ENCODE measurements around the gene C17orf75.
"Not testable (repeated sequence)": the region's sequence is repeated elsewhere in the genome, so short reads cannot be mapped to it uniquely, and the experiment has no call there.

The C17orf75 gene
- total RNA-seq = 5.9 to 16.2 reads per million in 2 donors

DNA sequence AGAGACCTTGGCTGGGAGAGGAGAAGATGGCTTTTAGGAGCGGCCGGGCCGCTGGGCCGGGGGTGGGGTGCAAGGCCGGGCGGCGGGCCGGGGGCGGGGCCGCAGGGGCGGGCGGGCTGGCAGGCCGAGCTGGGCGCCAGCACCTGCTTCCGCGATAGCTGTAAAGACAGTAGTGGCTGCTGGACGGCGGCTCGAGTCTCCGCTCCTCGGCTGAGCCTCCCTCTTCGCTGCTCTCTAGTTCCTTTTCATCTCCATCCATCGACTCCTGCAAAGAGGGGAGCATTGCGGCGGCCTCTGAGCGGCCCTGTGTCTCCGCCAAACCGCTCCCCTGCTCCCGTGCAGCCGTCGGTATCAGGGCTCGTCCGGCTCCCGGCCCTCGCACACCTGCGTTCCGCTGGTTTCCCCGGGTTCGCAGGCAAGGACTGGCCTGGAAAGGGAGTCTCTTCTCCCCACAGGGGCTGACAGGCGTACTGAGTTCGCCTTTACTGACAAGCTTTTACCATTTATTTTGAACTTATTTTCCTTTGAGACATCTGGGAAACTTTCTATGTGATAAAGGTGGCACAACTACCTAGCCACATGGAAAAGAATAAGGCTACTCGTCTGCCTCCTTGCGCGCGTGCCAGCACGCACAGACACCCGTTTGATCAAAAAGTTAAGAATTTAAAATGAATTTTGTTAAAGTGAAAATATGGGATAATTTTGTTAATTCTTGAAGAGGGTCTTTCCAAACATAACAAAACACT, at the start of gene C17orf75:
Gene C17orf75 (minus strand): TSS at position 317 of the 746 bp plus-strand sequence. CDS start 34 bp downstream, at position 283.
- peak; percentile 43 to 91 (median 63) for DNase-seq

- DNase-seq = no peak
These were observed 46.9 kb upstream of the C17orf75 start for GRCh38 chr17:32388613-32389459.

GRCh38 chr17:32388128-32388527, 46.2 kb upstream of the C17orf75 start:
- not testable (repeated sequence) for DNase-seq

- DNase-seq = no peak
These were observed 44.9 kb upstream of the C17orf75 start for GRCh38 chr17:32386844-32387243.

GRCh38 chr17:32385971-32386370, 44.0 kb upstream of the C17orf75 start:
- no peak for DNase-seq

DNA sequence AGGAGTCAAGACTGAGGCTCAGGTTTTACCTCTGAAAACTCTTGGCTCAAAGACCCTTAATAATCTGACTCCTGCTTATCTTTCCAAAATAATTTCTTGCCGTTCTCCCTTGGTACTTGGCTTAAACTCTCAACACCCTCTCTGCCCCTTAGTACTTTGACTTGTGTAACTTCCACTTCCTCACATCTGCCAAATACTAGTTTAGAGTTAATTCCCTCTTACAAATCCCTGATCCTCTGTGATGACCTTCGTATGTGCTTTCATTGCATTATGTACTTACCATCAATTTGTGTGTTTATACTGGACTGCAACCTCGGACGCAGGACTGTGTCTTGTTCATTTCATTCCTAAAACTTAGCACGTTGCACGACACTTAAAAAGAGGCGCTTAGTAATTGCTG, 43.1 kb upstream of the C17orf75 start:
- no peak for DNase-seq

- no peak for DNase-seq
These were observed 42.0 kb upstream of the C17orf75 start for GRCh38 chr17:32383926-32384434.

GRCh38 chr17:32382526-32383223, 40.7 kb upstream of the C17orf75 start:
- no peak for DNase-seq

- DNase-seq = no peak
These were observed 28.5 kb upstream of the C17orf75 start for GRCh38 chr17:32370426-32370825.

GRCh38 chr17:32361270-32361669, 19.3 kb upstream of the C17orf75 start:
- DNase-seq = no peak

DNA sequence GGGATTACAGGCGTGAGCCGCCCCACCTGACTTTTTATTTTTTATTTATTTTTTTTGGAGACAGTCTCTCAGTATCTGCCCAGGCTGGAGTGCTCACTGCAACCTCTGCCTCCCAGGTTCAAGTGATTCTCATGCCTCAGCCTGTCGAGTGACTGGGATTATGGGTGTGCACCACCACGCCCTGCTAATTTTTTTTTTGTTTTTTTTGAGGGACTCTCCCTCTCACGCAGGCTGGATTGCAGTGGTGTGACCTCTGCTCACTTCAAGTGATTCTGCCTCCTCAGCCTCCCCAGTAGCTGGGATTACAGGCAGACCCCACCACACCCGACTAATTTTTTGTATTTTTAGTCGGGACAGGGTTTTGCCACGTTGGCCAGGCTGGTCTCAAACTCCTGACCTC, 15.6 kb upstream of the C17orf75 start:
- DNase-seq = no peak

- DNase-seq = no peak
These were observed 14.8 kb upstream of the C17orf75 start for GRCh38 chr17:32356750-32357149.

DNA sequence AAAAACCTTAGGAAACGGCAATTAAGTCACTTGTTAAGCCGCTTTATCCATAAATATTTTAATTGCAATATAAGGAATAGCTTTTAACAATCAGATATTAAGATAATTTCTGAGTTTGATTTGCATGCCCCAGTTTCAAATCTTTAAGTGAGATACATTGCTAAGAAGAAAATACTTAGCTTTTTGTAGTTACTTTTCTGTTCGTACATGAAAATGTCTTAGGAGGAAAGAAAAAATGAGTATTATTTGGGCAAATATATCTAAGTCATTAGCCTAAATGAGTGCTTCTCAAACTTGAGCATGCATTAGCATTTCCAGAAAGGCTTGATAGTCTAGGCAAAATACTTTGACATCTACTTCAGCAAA, 14.4 kb upstream of the C17orf75 start:
- DNase-seq = no peak

DNA sequence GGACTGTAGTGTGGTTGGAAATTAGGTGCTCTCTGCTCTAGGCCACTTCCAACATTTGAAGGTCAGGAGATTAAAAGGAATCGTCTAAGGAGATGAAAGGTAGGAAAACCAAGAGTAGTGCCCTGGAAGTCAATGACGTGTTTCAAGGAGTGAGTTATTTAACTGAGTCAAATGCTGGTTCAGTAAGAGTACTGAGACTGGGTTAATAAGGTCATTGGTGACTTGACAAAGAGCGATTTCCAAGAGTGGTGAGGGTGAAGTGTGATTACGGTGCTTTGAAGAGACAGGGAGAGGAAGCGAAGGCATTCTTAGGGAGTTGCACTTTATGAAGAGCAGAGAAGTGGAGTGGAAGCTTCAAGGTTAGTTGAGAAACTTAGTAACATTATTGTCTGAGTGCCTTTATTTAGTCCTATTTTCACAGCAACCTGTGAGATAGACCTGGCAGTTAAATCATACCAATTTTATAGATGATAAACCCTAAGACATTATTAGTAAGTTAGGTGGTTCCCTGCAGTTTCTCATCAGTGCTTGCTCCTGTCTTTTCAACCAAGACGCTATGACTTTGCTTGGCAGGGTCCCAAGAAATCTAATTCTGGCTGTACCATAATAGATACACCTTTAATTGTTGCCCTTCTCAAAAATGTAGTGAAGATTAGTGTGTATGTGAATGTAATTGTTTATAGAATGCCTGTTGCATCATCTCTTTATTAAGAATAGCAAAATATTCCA, 13.8 kb upstream of the C17orf75 start:
- no peak for DNase-seq

DNA sequence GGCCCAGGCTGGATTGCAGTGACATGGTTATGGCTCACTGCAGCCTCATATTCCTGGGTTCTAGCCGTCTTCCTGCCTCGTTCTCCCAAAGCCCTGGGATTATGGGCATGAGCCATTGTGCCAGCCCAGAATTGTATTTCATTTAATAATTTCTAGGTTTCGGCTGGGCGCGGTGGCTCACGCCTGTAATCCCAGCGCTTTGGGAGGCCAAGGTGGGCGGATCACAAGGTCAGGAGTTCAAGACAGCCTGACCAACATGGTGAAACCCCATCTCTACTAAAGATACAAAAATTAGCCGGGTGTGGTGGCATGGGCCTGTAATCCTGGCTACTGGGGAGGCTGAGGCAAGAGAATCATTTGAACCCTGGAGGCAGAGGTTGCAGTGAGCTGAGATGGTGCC, 10.8 kb upstream of the C17orf75 start:
- DNase-seq = not testable (repeated sequence)

GRCh38 chr17:32350666-32351418, 8.9 kb upstream of the C17orf75 start:
- peak in 4 of 5 experiments; percentile 11 to 76 (median 46) for DNase-seq

DNA sequence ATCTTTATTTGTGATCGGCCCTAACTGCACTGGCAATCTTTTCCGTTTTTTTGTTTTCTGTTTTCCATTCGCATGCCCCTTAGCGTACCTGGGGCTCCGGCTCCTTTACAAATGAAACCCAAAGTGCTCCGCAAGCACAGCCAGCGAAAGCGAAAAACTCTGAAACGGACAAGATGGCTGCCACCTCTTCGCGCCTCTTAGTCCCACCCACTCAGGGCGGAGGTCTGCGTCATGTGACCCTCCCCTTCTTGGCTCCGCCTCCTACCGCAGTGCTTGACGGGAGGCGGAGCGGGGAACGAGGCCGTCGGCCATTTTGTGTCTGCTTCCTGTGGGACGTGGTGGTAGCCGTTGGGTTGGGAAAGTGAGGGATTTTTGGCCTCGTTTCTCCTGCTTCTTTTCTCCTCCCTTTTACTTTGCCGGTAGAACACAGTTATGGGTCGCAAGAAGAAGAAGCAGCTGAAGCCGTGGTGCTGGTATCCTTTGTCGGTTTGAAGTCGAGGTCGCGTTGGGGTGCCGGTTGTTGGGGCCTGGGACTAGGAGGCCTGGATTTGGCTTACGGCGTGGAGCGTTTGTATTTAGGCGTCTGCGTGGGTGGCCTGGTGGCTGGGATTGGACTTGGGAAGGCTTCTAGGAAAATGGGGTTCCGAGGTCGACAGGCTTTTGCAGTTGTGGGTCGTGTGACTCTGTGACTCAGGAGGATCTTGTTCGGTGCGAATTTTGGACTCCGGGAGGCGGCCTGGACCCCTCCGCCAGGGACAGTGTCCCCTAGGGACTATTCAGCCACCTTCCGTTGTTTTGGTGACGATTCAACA, 8.1 kb upstream of the C17orf75 start, which contains the start of gene ZNF207:
Gene ZNF207 (plus strand): TSS at position 304 of the 812 bp plus-strand sequence. CDS start 129 bp downstream, at position 433.
- DNase-seq = peak; percentile 82 to 97 (median 92)

- DNase-seq = peak in 1 of 5 experiments; percentile 31
These were observed 7.5 kb upstream of the C17orf75 start for GRCh38 chr17:32349503-32349853.

DNA sequence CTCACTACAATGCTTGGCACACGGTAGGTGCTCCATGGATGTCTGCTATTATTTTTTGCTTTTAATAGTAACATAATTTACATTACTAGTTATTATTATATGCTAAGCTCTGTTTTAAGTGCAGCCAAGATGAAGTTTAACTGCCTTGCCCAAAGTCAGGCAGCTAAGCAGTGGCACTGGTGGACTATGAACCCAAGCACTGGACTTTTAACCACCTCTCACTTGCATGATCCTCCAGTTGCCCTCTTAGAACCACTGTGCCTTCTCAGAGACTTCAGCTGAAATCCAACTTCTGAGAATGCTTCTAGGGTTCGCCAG, 6.5 kb upstream of the C17orf75 start:
- DNase-seq = no peak

GRCh38 chr17:32345951-32346600, 4.1 kb upstream of the C17orf75 start:
- DNase-seq = no peak
